GM18909 (cell line): Measurements from ENCODE around the gene PA2G4.
"Not testable (repeated sequence)": the region's sequence is repeated elsewhere in the genome, so short reads cannot be mapped to it uniquely, and the experiment has no call there.

ENCODE experiments used
- ATAC-seq: cut with Tn5 transposase; IDR thresholded peaks from one replicate; pipeline ENCODE4 v1.9.1; 2021; ENCODE audit warnings: mild to moderate bottlenecking; ENCODE audit not compliant: unreplicated experiment, poor library complexity

The PA2G4 gene

GRCh38 chr12:56151672-56152131, 47.3 kb downstream of the PA2G4 start:
- peak; percentile 61 for ATAC-seq

DNA sequence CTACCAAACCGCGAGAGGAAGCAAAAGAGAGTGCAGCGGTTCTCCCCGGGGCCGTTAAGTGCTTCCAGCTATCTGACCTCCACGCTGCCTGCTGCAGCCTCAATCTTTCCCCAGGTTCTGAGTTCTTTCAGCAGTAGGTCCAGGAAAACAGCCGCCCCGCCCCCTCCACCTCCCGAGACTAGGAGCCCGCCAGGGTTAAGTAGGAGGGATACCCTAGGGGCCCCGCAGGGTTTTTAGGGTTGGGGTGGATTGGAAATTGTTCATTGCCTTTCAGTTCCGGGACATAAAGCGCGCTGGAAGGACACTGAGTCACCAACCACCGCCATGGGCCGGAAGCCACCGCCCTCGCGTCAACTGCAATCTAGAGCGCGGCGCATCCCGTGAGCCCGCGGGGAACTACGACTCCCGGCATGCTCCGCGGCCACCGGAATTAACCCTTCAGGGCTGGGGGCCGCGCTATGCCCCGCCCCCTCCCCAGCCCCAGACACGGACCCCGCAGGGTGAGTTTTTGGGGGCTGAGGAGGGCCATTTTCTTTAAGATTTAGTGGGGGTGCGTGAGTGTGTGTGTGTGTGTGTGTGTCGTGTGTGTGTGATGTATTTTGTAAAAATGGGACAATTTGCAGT, 47.9 kb downstream of the PA2G4 start, which contains the start of gene MYL6B:
Gene MYL6B, plus strand, starts transcription at position 456 of the 624 bp plus-strand sequence. CDS start 1,332 bp downstream, outside the sequence.
- peak; percentile 88 for ATAC-seq

GRCh38 chr12:56152756-56153677, 48.7 kb downstream of the PA2G4 start:
- no peak for ATAC-seq

DNA sequence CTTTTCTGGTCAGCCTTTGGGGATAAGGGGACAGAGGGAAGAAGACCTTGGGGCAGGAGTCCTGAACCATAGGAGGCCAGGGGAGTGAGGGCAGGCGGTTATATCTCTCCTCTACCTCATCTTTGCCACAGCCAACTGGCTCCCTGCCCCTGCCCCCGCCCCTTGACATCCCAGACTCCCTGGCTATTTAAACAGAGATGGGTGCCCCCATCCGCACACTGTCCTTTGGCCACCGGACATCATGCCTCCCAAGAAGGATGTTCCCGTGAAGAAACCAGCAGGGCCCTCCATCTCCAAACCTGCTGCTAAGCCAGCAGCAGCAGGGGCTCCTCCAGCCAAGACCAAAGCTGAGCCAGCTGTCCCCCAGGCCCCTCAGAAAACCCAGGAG, 49.3 kb downstream of the PA2G4 start:
- ATAC-seq: no peak

- no peak for ATAC-seq
Observed at GRCh38 chr12:56154246-56154771, 50.0 kb downstream of the PA2G4 start.

GRCh38 chr12:56154818-56155217, 50.5 kb downstream of the PA2G4 start:
- ATAC-seq: no peak

DNA sequence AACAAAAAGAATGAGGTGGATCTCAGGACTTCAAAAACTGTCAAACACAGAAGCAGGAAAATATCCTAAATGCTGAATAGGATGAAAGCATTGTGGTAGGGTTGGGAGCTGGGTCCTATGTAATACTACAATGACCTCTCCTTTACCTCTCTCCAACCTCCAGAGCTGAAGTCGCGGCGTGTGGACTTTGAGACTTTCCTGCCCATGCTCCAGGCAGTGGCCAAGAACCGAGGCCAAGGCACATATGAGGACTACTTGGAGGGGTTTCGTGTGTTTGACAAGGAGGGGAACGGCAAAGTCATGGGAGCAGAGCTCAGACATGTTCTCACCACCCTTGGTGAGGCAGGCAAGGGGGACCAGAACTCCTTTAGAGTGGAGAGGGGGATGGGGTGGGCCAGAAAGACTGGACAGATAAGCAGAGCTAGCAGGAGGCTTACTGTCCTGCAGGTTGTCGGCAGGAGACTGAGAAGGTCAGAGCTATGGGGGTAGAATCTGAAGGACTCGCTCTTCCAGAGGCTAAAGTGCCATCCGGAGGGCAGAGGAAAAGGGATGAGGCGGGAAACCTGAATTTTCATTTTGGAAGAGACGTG, 51.0 kb downstream of the PA2G4 start:
- no peak for ATAC-seq

GRCh38 chr12:56156464-56157200, 52.3 kb downstream of the PA2G4 start:
- ATAC-seq: not testable (repeated sequence)

GRCh38 chr12:56157201-56158028, 53.1 kb downstream of the PA2G4 start:
- peak; percentile 28 for ATAC-seq

DNA sequence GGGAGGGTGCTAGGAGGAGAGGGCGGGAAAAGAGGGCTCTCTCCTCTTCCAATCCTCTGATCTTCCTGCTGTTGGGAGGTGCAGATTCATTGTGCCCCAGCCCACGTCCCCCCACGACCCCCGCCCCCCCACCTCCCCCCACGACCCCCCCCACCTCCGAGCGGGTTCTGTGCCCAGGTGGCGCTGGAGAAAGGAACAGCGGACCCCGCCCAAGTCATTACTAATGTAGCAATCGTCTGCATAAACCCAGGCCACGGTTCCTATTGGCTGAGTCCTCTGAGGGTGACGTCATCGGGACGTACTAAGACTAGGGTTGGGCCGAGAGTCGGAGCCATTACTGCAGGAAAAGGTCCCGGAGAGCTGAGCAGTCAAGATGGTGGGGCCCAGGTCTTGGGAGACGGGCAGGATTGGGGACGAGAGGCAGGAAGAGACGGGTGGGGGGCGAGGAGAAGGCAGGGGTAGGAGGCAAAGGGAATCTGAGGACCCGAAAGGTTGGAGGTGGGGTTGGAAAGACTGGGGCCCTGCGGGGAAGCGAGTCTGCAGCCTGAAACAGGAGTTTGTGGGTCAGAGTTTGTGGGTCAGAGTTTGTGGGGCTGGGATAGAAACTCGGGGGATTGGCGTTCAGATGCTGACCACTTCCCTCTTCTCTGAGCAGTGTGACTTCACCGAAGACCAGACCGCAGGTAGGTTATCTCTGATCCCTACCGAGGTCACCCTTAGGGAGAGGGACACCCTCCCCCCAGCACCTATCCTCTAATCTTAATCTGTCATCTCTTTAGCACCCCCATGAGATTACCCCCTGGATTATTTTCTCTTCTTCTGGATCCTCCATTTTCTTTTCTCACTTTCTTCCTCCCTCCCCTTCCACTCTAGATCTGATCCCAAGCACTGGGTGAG, 53.9 kb downstream of the PA2G4 start, which contains the start of gene MYL6:
Gene MYL6, plus strand, starts transcription at position 331 of the 897 bp plus-strand sequence. Its CDS starts 43 bp downstream, at position 374.
- peak; percentile 84 for ATAC-seq

GRCh38 chr12:56158926-56159461, 54.6 kb downstream of the PA2G4 start:
- no peak for ATAC-seq

DNA sequence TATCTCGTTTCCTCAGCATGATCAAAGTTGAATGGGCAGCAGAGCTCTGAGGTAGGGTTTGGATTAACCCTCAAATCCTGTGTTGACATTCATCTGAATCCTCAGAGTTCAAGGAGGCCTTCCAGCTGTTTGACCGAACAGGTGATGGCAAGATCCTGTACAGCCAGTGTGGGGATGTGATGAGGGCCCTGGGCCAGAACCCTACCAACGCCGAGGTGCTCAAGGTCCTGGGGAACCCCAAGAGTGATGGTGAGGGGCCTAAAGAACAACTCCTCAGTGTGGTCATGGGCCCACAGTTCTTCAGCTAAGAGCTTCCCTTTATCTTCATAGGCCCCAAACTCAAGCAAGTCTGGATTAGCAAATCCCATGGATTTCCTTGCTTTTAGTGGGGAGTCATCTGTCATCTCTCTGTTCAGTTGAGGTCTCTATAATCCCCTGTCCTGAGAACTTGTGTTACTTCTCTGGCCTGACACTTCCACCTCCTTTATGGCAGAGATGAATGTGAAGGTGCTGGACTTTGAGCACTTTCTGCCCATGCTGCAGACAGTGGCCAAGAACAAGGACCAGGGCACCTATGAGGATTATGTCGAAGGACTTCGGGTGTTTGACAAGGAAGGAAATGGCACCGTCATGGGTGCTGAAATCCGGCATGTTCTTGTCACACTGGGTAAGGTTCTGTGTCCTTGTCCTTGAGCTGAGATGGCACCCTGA, 55.3 kb downstream of the PA2G4 start:
- no peak for ATAC-seq

DNA sequence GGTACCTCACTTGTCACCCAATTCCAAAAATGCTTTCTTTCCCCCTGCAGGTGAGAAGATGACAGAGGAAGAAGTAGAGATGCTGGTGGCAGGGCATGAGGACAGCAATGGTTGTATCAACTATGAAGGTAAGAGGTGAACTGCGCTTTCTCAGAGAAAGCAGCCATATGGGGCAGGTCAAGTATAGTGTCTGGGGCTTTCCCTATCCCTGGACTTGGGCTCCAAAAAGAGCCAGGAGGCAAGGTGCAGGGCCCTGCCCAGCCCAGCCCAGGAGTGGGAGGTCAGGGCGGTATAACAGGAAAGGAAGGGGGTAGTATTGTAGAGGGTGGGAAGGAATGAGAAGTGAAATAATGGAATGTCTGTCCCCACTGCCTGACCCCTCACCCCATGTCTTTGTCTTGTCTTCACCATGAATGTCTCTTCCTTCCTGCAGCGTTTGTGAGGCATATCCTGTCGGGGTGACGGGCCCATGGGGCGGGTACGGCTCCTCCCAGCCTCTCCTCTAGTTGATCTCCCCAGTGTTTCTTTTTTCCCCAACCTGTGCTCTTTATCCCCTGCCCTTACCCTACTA, 55.9 kb downstream of the PA2G4 start:
- ATAC-seq: no peak

- ATAC-seq: no peak
Observed at GRCh38 chr12:56160894-56161689, 56.7 kb downstream of the PA2G4 start.

DNA sequence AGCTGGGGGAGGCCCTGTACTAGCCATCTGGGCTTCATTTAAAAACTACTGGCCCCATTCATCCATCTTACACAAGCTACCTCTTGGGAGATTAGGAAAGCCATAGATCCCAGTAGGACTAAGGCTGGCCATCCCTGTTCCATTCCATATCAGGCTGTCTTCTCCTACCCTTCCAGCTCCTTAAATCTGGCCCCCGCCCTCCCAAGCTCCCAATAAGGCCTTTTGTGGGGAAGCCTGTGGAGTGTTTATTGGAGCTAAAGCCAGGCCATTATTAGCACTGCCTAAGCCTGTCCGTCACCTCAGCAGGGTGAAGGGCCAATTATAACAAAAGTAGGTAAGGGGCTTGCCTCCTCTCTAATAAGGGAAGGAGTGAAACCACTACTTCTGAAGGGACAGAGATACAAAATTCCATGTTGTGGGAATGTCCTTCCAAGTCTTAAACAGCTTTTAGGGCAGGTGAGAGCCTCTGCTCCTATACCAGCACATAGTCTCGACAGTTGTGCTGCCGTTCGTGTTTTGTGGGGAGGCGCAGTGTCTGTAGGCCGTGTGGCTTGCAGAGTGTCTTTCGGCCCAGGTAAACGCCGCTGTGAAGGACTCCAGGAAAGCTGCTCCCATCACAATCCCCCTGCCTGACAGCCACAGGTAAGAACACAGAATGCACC, 57.5 kb downstream of the PA2G4 start:
- ATAC-seq: no peak
